ENCODE data around the gene TMEM62.

DNA sequence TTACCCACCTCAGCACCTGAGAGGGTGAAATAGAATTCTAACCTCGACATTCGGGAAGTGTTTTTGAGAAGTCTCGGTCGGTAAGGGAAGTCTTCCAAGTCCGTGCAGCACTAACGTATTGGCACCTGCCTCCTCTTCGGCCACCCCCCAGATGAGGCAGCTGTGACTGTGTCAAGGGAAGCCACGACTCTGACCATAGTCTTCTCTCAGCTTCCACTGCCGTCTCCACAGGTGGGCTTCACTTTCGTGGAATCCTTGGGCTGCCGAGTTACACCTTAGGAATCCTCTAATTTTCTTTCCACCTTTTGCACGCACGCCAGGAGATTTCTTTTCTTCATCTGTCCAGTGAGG, 52.6 kb downstream of the TMEM62 start:
- TF ChIP-seq POLR2AphosphoS5 (IDR thresholded peaks at IDR 0.05) (no peak), POLR2A (IDR thresholded peaks at IDR 0.05) (no peak)
- TF ChIP-seq, protein P1, sequence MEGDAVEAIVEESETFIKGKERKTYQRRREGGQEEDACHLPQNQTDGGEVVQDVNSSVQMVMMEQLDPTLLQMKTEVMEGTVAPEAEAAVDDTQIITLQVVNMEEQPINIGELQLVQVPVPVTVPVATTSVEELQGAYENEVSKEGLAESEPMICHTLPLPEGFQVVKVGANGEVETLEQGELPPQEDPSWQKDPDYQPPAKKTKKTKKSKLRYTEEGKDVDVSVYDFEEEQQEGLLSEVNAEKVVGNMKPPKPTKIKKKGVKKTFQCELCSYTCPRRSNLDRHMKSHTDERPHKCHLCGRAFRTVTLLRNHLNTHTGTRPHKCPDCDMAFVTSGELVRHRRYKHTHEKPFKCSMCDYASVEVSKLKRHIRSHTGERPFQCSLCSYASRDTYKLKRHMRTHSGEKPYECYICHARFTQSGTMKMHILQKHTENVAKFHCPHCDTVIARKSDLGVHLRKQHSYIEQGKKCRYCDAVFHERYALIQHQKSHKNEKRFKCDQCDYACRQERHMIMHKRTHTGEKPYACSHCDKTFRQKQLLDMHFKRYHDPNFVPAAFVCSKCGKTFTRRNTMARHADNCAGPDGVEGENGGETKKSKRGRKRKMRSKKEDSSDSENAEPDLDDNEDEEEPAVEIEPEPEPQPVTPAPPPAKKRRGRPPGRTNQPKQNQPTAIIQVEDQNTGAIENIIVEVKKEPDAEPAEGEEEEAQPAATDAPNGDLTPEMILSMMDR (IDR thresholded peaks at IDR 0.05) = no peak
